Transverse colon (tissue), 3 donors: ENCODE measurements around the gene ITGA11.

ENCODE experiments used
- CTCF ChIP-seq, 5 experiments: fragments of 200-600 bp in 3 of 5; fragments of 450-650 bp in 2 of 5; sonication (generic) in 3 of 5; IDR thresholded peaks; 1 replicate in 2 of 5; 2 replicates in 3 of 5; pipeline ENCODE4 v1.5.1; 2016 to 2017; ENCODE audit warnings: antibody characterized with exemption in 5 of 5, inconsistent platforms in 3 of 5, mild to moderate bottlenecking in 2 of 5, moderate library complexity in 1 of 5
- POLR2A ChIP-seq: fragments of 450-650 bp; IDR thresholded peaks from one replicate; pipeline ENCODE4 v1.6.1; 2016; ENCODE audit warnings: antibody characterized with exemption, mild to moderate bottlenecking, moderate library complexity

- TF ChIP-seq CTCF (IDR thresholded peaks at IDR 0.05) (no peak), POLR2A (no peak)
Measured at GRCh38 chr15:68322796-68323195, 109.2 kb downstream of the ITGA11 start.
